KMS-11 (cell line): ENCODE measurements around the gene C4BPB.

Source experiments
- H2AFZ ChIP-seq: fragments of 200-600 bp; sonication (generic); 2 replicates; pipeline ENCODE4 v1.6.1; 2016; ENCODE audit warnings: antibody characterized with exemption, mixed run types, low read depth
- H3K27ac ChIP-seq: fragments of 200-600 bp; sonication (generic); 2 replicates; pipeline ENCODE4 v1.6.1; 2016; ENCODE audit warnings: mild to moderate bottlenecking, mixed run types
- H3K27me3 ChIP-seq: fragments of 200-600 bp; sonication (generic); 2 replicates; pipeline ENCODE4 v1.6.1; 2017; ENCODE audit warnings: mild to moderate bottlenecking, low read depth, mixed run types, moderate library complexity; ENCODE audit not compliant: insufficient read depth
- H3K36me3 ChIP-seq: fragments of 200-600 bp; sonication (generic); 2 replicates; pipeline ENCODE4 v1.6.1; 2017; ENCODE audit warnings: mild to moderate bottlenecking, mixed run types; ENCODE audit not compliant: insufficient read depth
- H3K4me1 ChIP-seq: fragments of 200-600 bp; sonication (generic); 2 replicates; pipeline ENCODE4 v1.6.1; 2016; ENCODE audit warnings: mild to moderate bottlenecking, low read depth, mixed run types; ENCODE audit not compliant: poor library complexity, severe bottlenecking
- H3K4me2 ChIP-seq: fragments of 200-600 bp; sonication (generic); 2 replicates; pipeline ENCODE4 v1.7.0; 2016; ENCODE audit warnings: mild to moderate bottlenecking, mixed run types
- H3K4me3 ChIP-seq: fragments of 200-600 bp; sonication (generic); IDR thresholded peaks from 2 replicates; pipeline ENCODE4 v1.6.1; 2017; ENCODE audit warnings: low read depth, low read length, mixed read lengths; ENCODE audit not compliant: insufficient read depth
- H3K79me2 ChIP-seq: fragments of 200-600 bp; sonication (generic); 2 replicates; pipeline ENCODE4 v1.6.1; 2016; ENCODE audit warnings: low read depth, mixed run types; ENCODE audit not compliant: insufficient read depth
- H3K9ac ChIP-seq: fragments of 200-600 bp; sonication (generic); 2 replicates; pipeline ENCODE4 v1.6.1; 2016; ENCODE audit warnings: mild to moderate bottlenecking, mixed run types
- H4K20me1 ChIP-seq: fragments of 200-600 bp; sonication (generic); 2 replicates; pipeline ENCODE4 v1.6.1; 2016; ENCODE audit warnings: mild to moderate bottlenecking, mixed run types; ENCODE audit not compliant: insufficient read depth
- TF ChIP-seq, protein P1 (sequence below): fragments of 200-600 bp; sonication (generic); conservative IDR thresholded peaks from 2 replicates; pipeline ENCODE4 v1.6.1; 2017; ENCODE audit warnings: low read depth, mild to moderate bottlenecking, antibody characterized with exemption, low read length, moderate library complexity, mixed read lengths

C4BPB gene

DNA sequence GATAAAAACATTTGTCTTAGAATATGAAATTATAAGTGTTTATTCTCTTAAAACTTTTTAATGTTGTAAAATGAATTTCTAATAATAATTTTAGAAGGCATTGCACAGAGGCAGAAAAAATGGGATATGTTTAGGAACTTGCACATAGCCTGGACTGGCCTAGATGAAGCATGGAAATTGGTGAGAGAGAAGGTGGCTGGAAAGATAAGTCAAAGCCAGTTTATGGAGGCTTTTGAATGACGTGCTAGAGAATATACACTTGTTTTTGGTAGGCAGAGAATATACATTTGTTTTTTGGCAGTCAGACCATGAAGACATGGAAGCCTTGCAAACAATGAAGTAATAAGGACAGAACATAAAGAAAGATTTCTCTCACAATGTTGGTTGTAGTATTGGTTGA, 13.1 kb downstream of the C4BPB start:
- H3K27me3 ChIP-seq = no peaks in the 10 kb centered on the region
- peaks cover 7% of the 10 kb centered on the region for H3K4me1 ChIP-seq
- H3K36me3 ChIP-seq = no peaks in the 10 kb centered on the region
- H3K27ac ChIP-seq = no peak overlapping the region
- H3K9ac ChIP-seq = no peak overlapping the region
- TF ChIP-seq, protein P1, sequence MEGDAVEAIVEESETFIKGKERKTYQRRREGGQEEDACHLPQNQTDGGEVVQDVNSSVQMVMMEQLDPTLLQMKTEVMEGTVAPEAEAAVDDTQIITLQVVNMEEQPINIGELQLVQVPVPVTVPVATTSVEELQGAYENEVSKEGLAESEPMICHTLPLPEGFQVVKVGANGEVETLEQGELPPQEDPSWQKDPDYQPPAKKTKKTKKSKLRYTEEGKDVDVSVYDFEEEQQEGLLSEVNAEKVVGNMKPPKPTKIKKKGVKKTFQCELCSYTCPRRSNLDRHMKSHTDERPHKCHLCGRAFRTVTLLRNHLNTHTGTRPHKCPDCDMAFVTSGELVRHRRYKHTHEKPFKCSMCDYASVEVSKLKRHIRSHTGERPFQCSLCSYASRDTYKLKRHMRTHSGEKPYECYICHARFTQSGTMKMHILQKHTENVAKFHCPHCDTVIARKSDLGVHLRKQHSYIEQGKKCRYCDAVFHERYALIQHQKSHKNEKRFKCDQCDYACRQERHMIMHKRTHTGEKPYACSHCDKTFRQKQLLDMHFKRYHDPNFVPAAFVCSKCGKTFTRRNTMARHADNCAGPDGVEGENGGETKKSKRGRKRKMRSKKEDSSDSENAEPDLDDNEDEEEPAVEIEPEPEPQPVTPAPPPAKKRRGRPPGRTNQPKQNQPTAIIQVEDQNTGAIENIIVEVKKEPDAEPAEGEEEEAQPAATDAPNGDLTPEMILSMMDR = no peak
- H4K20me1 ChIP-seq = no peaks in the 10 kb centered on the region
- H3K4me3 ChIP-seq = no peak overlapping the region
- H2AFZ ChIP-seq = no peak overlapping the region
- H3K4me2 ChIP-seq = no peak overlapping the region
- H3K79me2 ChIP-seq = no peaks in the 10 kb centered on the region

- H3K4me1 ChIP-seq = peaks cover 6% of the 10 kb centered on the region
- no peak overlapping the region for H2AFZ ChIP-seq
- no peaks in the 10 kb centered on the region for H3K27me3 ChIP-seq
These were observed 13.5 kb downstream of the C4BPB start for GRCh38 chr1:207102146-207102545.

DNA sequence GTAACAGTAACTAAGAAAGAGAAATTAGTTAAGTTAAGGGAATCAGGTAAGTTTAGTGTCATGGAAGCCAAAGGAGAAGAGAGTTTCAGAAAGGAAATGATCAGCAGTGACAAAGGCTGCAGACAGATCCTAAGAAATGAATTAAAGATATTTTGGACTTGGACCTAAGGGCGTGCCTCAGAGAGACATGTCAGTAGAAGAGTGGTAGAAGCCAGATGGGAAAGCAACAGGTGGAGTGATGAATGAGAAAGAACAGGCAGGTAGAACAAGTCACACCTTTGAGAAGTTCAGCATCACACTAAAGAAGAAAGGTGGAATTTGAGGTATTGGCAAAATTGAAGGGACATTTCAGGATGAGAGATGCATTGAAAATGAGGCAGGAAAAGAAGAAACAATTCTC, 14.0 kb downstream of the C4BPB start:
- no peaks in the 10 kb centered on the region for H3K79me2 ChIP-seq
- H3K27me3 ChIP-seq = no peaks in the 10 kb centered on the region
- TF ChIP-seq, protein P1 = no peak
- no peak overlapping the region for H2AFZ ChIP-seq
- no peaks in the 10 kb centered on the region for H4K20me1 ChIP-seq
- no peak overlapping the region for H3K9ac ChIP-seq
- H3K36me3 ChIP-seq = no peaks in the 10 kb centered on the region
- H3K4me2 ChIP-seq = no peak overlapping the region
- no peak overlapping the region for H3K4me3 ChIP-seq
- no peak overlapping the region for H3K27ac ChIP-seq
- peaks cover 1% of the 10 kb centered on the region for H3K4me1 ChIP-seq

More at GRCh38 chr1:207102146-207102545, 13.5 kb downstream of the C4BPB start:
- TF ChIP-seq, protein P1 = no peak
- H3K36me3 ChIP-seq = no peaks in the 10 kb centered on the region
- H3K4me2 ChIP-seq = no peak overlapping the region
- H3K9ac ChIP-seq = no peak overlapping the region
- no peak overlapping the region for H3K4me3 ChIP-seq
- no peaks in the 10 kb centered on the region for H4K20me1 ChIP-seq
- no peak overlapping the region for H3K27ac ChIP-seq
- H3K79me2 ChIP-seq = no peaks in the 10 kb centered on the region

GRCh38 chr1:207103892-207104373, 15.3 kb downstream of the C4BPB start, which contains the start of gene C4BPA:
C4BPA (plus strand) TSS chr1:207104233; CDS start chr1:207113026, 8,793 bp downstream.
- no peaks in the 10 kb centered on the region for H4K20me1 ChIP-seq
- no peak within 1 kb of the TSS for H3K4me2 ChIP-seq
- H2AFZ ChIP-seq = no peak within 1 kb of the TSS
- TF ChIP-seq, protein P1 = no peak
- no peaks in the 10 kb centered on the region for H3K79me2 ChIP-seq
- no peak within 1 kb of the TSS for H3K9ac ChIP-seq
- no peaks in the 10 kb centered on the region for H3K27me3 ChIP-seq
- no peaks in the 10 kb centered on the region for H3K36me3 ChIP-seq
- H3K4me3 ChIP-seq = no peak within 1 kb of the TSS
- no peaks in the 10 kb centered on the region for H3K4me1 ChIP-seq
- no peak within 1 kb of the TSS for H3K27ac ChIP-seq
